ENCODE data around the gene LRRC4C.

DNA sequence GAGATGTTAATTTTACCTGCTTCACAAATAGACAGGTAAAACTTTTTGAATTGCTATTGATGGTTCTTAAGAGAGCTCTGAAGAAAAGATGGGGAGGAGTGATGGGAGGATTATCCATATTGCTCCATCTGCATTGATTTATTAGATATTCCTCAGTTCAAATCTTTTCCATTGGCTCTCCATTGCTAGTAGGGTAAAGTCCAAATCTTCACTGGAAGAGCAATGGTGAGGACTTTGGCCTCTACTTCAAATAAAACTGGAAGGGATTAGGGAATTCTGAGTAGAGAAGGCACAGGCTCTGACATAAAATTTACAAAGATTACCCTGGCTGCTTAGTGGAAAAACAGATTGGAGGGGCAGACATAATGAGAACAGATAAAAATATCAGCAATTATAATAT, 1024.1 kb downstream of the LRRC4C start:
- TF ChIP-seq POLR2AphosphoS5 (IDR thresholded peaks at IDR 0.05) = no peak
- TF ChIP-seq, protein P1, sequence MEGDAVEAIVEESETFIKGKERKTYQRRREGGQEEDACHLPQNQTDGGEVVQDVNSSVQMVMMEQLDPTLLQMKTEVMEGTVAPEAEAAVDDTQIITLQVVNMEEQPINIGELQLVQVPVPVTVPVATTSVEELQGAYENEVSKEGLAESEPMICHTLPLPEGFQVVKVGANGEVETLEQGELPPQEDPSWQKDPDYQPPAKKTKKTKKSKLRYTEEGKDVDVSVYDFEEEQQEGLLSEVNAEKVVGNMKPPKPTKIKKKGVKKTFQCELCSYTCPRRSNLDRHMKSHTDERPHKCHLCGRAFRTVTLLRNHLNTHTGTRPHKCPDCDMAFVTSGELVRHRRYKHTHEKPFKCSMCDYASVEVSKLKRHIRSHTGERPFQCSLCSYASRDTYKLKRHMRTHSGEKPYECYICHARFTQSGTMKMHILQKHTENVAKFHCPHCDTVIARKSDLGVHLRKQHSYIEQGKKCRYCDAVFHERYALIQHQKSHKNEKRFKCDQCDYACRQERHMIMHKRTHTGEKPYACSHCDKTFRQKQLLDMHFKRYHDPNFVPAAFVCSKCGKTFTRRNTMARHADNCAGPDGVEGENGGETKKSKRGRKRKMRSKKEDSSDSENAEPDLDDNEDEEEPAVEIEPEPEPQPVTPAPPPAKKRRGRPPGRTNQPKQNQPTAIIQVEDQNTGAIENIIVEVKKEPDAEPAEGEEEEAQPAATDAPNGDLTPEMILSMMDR (IDR thresholded peaks at IDR 0.05) = no peak
